Endothelial cell of umbilical vein (primary cell): ENCODE measurements around the gene ZHX3. TPM values are rescaled to one million over a fixed set of nuclear protein-coding genes. Genes with fewer than 3 reads are reported as not detected.

ENCODE experiments used
- BruUV-seq: library from RNA; stranded (reverse); fragments of 400-500 nt; replicated peaks from 2 replicates; lab custom pipeline; 2021; lab: Mats Ljungman, UMichigan
- CTCF ChIA-PET: fragments of 300-600, 350-600 bp; sonication (Branson Sonifier 250); formaldehyde crosslinking; loops from one replicate; lab custom pipeline; 2021; ENCODE audit warnings: antibody characterized with exemption, inconsistent platforms; lab: Charles Lee
- POLR2A ChIA-PET: fragments of 300-600, 350-600 bp; sonication (Branson Sonifier 250); formaldehyde crosslinking; loops from one replicate; lab custom pipeline; 2021; ENCODE audit warnings: antibody characterized with exemption, inconsistent platforms; lab: Charles Lee
- DNase-seq: peaks from one replicate; pipeline ENCODE4 v3.0.0-alpha.2; 2011; ENCODE audit warnings: low read depth, low spot score
- FAIRE-seq: peaks from 2 replicates; lab custom pipeline; 2011; peaks lifted over from hg19 to GRCh38; lab: Jason Lieb, UNC
- H2AFZ ChIP-seq: 2 replicates; pipeline ENCODE4 v1.6.0; 2012; ENCODE audit warnings: low read depth, low read length, control low read depth, inconsistent platforms
- H3K27ac ChIP-seq: 2 replicates; pipeline ENCODE4 v1.5.1; 2011; ENCODE audit warnings: low read depth, mild to moderate bottlenecking, control low read depth, low read length, moderate library complexity; ENCODE audit not compliant: insufficient read depth
- H3K27me3 ChIP-seq, 2 experiments: 2 replicates each; pipeline versions ENCODE4 v1.6.0 to v1.6.1; 2011; ENCODE audit warnings: low read length in 2 of 2, mixed read lengths in 1 of 2; ENCODE audit not compliant: control insufficient read depth in 2 of 2, insufficient read depth in 2 of 2
- H3K36me3 ChIP-seq, 2 experiments: 2 replicates in 1 of 2; 3 replicates in 1 of 2; pipeline ENCODE4 v1.5.1; 2011; ENCODE audit warnings: low read length in 2 of 2, mild to moderate bottlenecking in 1 of 2, moderate library complexity in 1 of 2; ENCODE audit not compliant: control insufficient read depth in 2 of 2, insufficient read depth in 2 of 2; ENCODE audit errors: extremely low read depth in 1 of 2
- H3K4me1 ChIP-seq: 3 replicates; pipeline ENCODE4 v1.5.1; 2011; ENCODE audit warnings: mild to moderate bottlenecking, low read length; ENCODE audit not compliant: control insufficient read depth, insufficient read depth; ENCODE audit errors: extremely low read depth
- H3K4me2 ChIP-seq: 2 replicates; pipeline ENCODE4 v1.6.1; 2011; ENCODE audit warnings: low read length, control low read depth, mixed read lengths; ENCODE audit not compliant: insufficient read depth
- H3K4me3 ChIP-seq, 3 experiments: fragments of 200-600 bp in 1 of 3; sonication (generic), shearing (Covaris generic) in 1 of 3; replicated peaks in 1 of 3; 2 replicates each; pipeline ENCODE4 v1.5.1; 2011 to 2016; ENCODE audit warnings: control low read depth in 3 of 3, low read length in 3 of 3, mild to moderate bottlenecking in 2 of 3, inconsistent platforms in 1 of 3, low read depth in 1 of 3, moderate library complexity in 1 of 3; ENCODE audit not compliant: insufficient read depth in 1 of 3
- H3K79me2 ChIP-seq: 2 replicates; pipeline ENCODE4 v1.6.0; 2012; ENCODE audit warnings: low read length, inconsistent platforms; ENCODE audit not compliant: control insufficient read depth, insufficient read depth
- H3K9ac ChIP-seq: replicated peaks from 2 replicates; pipeline ENCODE3; 2011; ENCODE audit warnings: low read length, control low read depth; ENCODE audit not compliant: insufficient read depth; ENCODE audit errors: extremely low read depth
- H3K9me1 ChIP-seq: replicated peaks from 3 replicates; pipeline ENCODE4 v1.6.0; 2011; ENCODE audit warnings: mild to moderate bottlenecking, low read length; ENCODE audit not compliant: control insufficient read depth, insufficient read depth; ENCODE audit errors: extremely low read depth
- H3K9me3 ChIP-seq: replicated peaks from 2 replicates; pipeline ENCODE4 v1.5.1; 2012; ENCODE audit warnings: low read length, inconsistent platforms; ENCODE audit not compliant: control insufficient read depth, insufficient read depth
- H4K20me1 ChIP-seq: replicated peaks from 2 replicates; pipeline ENCODE3; 2011; ENCODE audit warnings: mild to moderate bottlenecking, low read length; ENCODE audit not compliant: control insufficient read depth, insufficient read depth; ENCODE audit errors: extremely low read depth
- CTCF ChIP-seq, 2 donors: IDR thresholded peaks; 1 replicate in 1 of 2; 2 replicates in 1 of 2; pipeline ENCODE4 v1.5.1; 2011; ENCODE audit warnings: low read length in 2 of 2, mild to moderate bottlenecking in 2 of 2, moderate library complexity in 2 of 2, control low read depth in 1 of 2, inconsistent platforms in 1 of 2, low read depth in 1 of 2; ENCODE audit not compliant: insufficient read depth in 1 of 2; ENCODE audit errors: extremely low read depth in 1 of 2
- EZH2 ChIP-seq: IDR thresholded peaks from 2 replicates; pipeline ENCODE4 v1.6.1; 2012; ENCODE audit warnings: borderline replicate concordance, low read depth, mild to moderate bottlenecking, moderate library complexity, low read length, inconsistent platforms; ENCODE audit not compliant: severe bottlenecking
- FOS ChIP-seq: IDR thresholded peaks from 2 replicates; pipeline ENCODE4 v1.6.1; 2011; ENCODE audit warnings: mild to moderate bottlenecking, low read length, moderate library complexity, borderline replicate concordance; ENCODE audit not compliant: insufficient read depth
- GATA2 ChIP-seq: IDR thresholded peaks from 2 replicates; pipeline ENCODE4 v1.7.0; 2011; ENCODE audit warnings: low read depth, mild to moderate bottlenecking, moderate library complexity, mixed read lengths, low read length; ENCODE audit not compliant: insufficient read length, insufficient read depth
- JUN ChIP-seq: IDR thresholded peaks from 2 replicates; pipeline ENCODE4 v1.6.1; 2011; ENCODE audit warnings: borderline replicate concordance, low read depth; ENCODE audit not compliant: insufficient read length, insufficient read depth
- MAX ChIP-seq: IDR thresholded peaks from 2 replicates; pipeline ENCODE4 v1.6.1; 2011; ENCODE audit not compliant: insufficient read depth, insufficient read length
- MYC ChIP-seq: IDR thresholded peaks from one replicate; pipeline ENCODE4 v1.6.1; 2011; ENCODE audit warnings: mild to moderate bottlenecking, low read depth, low read length
- POLR2A ChIP-seq: IDR thresholded peaks from 2 replicates; pipeline ENCODE4 v1.6.1; 2012; ENCODE audit warnings: low read depth, mild to moderate bottlenecking, control low read depth, low read length
- POLR2AphosphoS5 ChIP-seq: IDR thresholded peaks from 2 replicates; pipeline ENCODE4 v1.6.1; 2012; ENCODE audit warnings: low read depth, mild to moderate bottlenecking, control low read depth, low read length, moderate library complexity; ENCODE audit not compliant: insufficient read depth
- dilution Hi-C: fragments of 300-500 bp; cut with MboI; formaldehyde crosslinking; loops from one replicate; pipeline ENCODE4 v1.15.0; 2019; ENCODE audit warnings: low sequenced_read_pairs; ENCODE audit not compliant: extremely low pct_ligation_motif_present
- intact Hi-C: fragments of 100-400 bp; cut with micrococcal nuclease; formaldehyde crosslinking; loops from one replicate; pipeline ENCODE4 v1.10.0; 2022
- polyA plus RNA-seq, 4 experiments: library from polyadenylated mRNA; depleted of rRNA in 3 of 4; stranded (reverse) in 3 of 4; unstranded in 1 of 4; fragments of >200 nt; gene quantifications; 2 replicates each; pipeline versions ENCODE4 v1.2.1 to v1.2.3, GENCODE V29; 2011 to 2012; ENCODE audit warnings: missing spikeins in 1 of 4
- total RNA-seq: library from RNA; stranded (reverse); gene quantifications from 2 replicates; pipeline ENCODE4 v1.2.3, GENCODE V29; 2021

The ZHX3 gene
- total and polyA plus RNA-seq, 2 donors (not counting 3 experiments of a cell fraction or from before 2014, with no cell fraction given) = 7.4 to 17.8 TPM

- no TSS peak for BruUV-seq
- intact Hi-C loops (loop anchor here (10.0 kb wide), 1 partner anchor 322 kb away; no protein-coding TSS in a partner anchor), dilution Hi-C loops (no loop called here)
- H3K79me2 ChIP-seq = no peaks in the 10 kb centered on the region
- no peaks in the 10 kb centered on the region for H3K9me3 ChIP-seq
- H3K9me1 ChIP-seq = no peaks in the 10 kb centered on the region
- no peaks in the 10 kb centered on the region for H4K20me1 ChIP-seq
- no peak overlapping the region for H3K9ac ChIP-seq
- no peak overlapping the region for H3K4me2 ChIP-seq
- H3K27ac ChIP-seq = no peak overlapping the region
- no peak for DNase-seq
- H3K4me1 ChIP-seq = peaks cover 18% of the 10 kb centered on the region
- H2AFZ ChIP-seq = no peak overlapping the region
- ChIA-PET POLR2A (interaction anchor here (0.7 kb wide), 1 partner anchor 104 kb away, joined by 4 read pairs; no protein-coding TSS in a partner anchor), CTCF (interaction anchor here (1.0 to 1.7 kb wide), 4 partner anchors 13 to 95 kb away, joined by 3 to 5 read pairs (median 4); partner anchors contain the start of gene LPIN3)
- TF ChIP-seq MAX (no peak), GATA2 (no peak), FOS (no peak), POLR2A (no peak), JUN (no peak), POLR2AphosphoS5 (no peak), MYC (no peak), EZH2 (no peak), CTCF (IDR thresholded peaks at IDR 0.05; ENCODE audit: extremely low read depth in 1 of 2, insufficient read depth in 1 of 2, low read depth in 1 of 2, low read length in 2 of 2) (no peak)
- no peaks in the 10 kb centered on the region for H3K27me3 ChIP-seq
- no peak for FAIRE-seq
- no peak overlapping the region for H3K4me3 ChIP-seq
- H3K36me3 ChIP-seq = no peaks in the 10 kb centered on the region
Observed at GRCh38 chr20:41327178-41327577, 9.6 kb upstream of the ZHX3 start.
